Iris pigment epithelial cell (primary cell): ENCODE results near the gene MYO1C.
"Not testable (repeated sequence)": the region's sequence is repeated elsewhere in the genome, so short reads cannot be mapped to it uniquely, and the experiment has no call there.

Experiments
- DNase-seq: peaks from one replicate; pipeline ENCODE4 v3.0.0-alpha.2; 2011; ENCODE audit warnings: low read depth

Gene MYO1C

GRCh38 chr17:1462164-1463112 lies 30.0 kb downstream of the MYO1C start:
- DNase-seq = no peak

- DNase-seq = no peak
Measured at GRCh38 chr17:1461198-1461944, 31.1 kb downstream of the MYO1C start.

- DNase-seq = no peak
Measured at GRCh38 chr17:1460233-1460632, 32.3 kb downstream of the MYO1C start.

- DNase-seq = peak; percentile 94
Measured at GRCh38 chr17:1455797-1456599, 36.5 kb downstream of the MYO1C start, which contains the start of gene CRK. Gene CRK, minus strand, starts transcription at chr17:1456232. Its CDS starts 115 bp downstream, at chr17:1456117.

GRCh38 chr17:1455291-1455796 lies 37.1 kb downstream of the MYO1C start:
- DNase-seq = peak; percentile 68

GRCh38 chr17:1454541-1454940 lies 37.9 kb downstream of the MYO1C start:
- DNase-seq = no peak

GRCh38 chr17:1453694-1454093 lies 38.8 kb downstream of the MYO1C start:
- not testable (repeated sequence) for DNase-seq

- DNase-seq = no peak
Measured at GRCh38 chr17:1452836-1453235, 39.6 kb downstream of the MYO1C start.

GRCh38 chr17:1450261-1450660 lies 42.2 kb downstream of the MYO1C start:
- DNase-seq = not testable (repeated sequence)

- DNase-seq = no peak
Measured at GRCh38 chr17:1449412-1449967, 43.0 kb downstream of the MYO1C start.

GRCh38 chr17:1447052-1447451 lies 45.4 kb downstream of the MYO1C start:
- DNase-seq = no peak

GRCh38 chr17:1446201-1446600 lies 46.3 kb downstream of the MYO1C start:
- DNase-seq = no peak

- not testable (repeated sequence) for DNase-seq
Measured at GRCh38 chr17:1445695-1446094, 46.8 kb downstream of the MYO1C start.

GRCh38 chr17:1442721-1443120 lies 49.8 kb downstream of the MYO1C start:
- not testable (repeated sequence) for DNase-seq

GRCh38 chr17:1442187-1442586 lies 50.3 kb downstream of the MYO1C start:
- no peak for DNase-seq

GRCh38 chr17:1440921-1441320 lies 51.6 kb downstream of the MYO1C start:
- no peak for DNase-seq

- peak; percentile 82 for DNase-seq
Measured at GRCh38 chr17:1438593-1439083, 53.8 kb downstream of the MYO1C start.

GRCh38 chr17:1435326-1435725 lies 57.2 kb downstream of the MYO1C start:
- DNase-seq = no peak

- peak; percentile 70 for DNase-seq
Measured at GRCh38 chr17:1434150-1434549, 58.3 kb downstream of the MYO1C start.

GRCh38 chr17:1431631-1432104 lies 60.8 kb downstream of the MYO1C start:
- DNase-seq = no peak

GRCh38 chr17:1423456-1424135 lies 68.9 kb downstream of the MYO1C start:
- no peak for DNase-seq
